ENCODE results near the gene TTLL13.
"Not testable (repeated sequence)": the region's sequence is repeated elsewhere in the genome, so short reads cannot be mapped to it uniquely, and the experiment has no call there.

- TF ChIP-seq POLR2AphosphoS5, CTCF, POLR2A, EP300 (IDR thresholded peaks at IDR 0.05): not testable (repeated sequence)
Observed at GRCh38 chr15:90305355-90305754, 56.0 kb downstream of the TTLL13 start.

Data from upper lobe of left lung (tissue), 4 donors.